Liver (tissue), 9 donors: Measurements from ENCODE around the gene RALGDS. TPM values are rescaled to one million over a fixed set of nuclear protein-coding genes. Genes with fewer than 3 reads are reported as not detected.

Experiments
- DNase-seq: peaks from one replicate; pipeline ENCODE4 v3.0.0-alpha.2; 2017; ENCODE audit warnings: low spot score
- H3K27ac ChIP-seq, 2 donors: one replicate each; pipeline ENCODE4 v1.7.0; 2013; ENCODE audit warnings: inconsistent platforms in 2 of 2, low read length in 2 of 2, control low read depth in 1 of 2, low read depth in 1 of 2, mild to moderate bottlenecking in 1 of 2
- H3K27me3 ChIP-seq, 4 donors: one replicate each; pipeline versions ENCODE4 v1.6.1 to v1.7.0; 2013; ENCODE audit warnings: low read length in 3 of 4, inconsistent platforms in 1 of 4, mild to moderate bottlenecking in 1 of 4, moderate library complexity in 1 of 4; ENCODE audit not compliant: control insufficient read depth in 4 of 4, insufficient read depth in 4 of 4
- H3K36me3 ChIP-seq, 4 donors: one replicate each; pipeline versions ENCODE4 v1.6.1 to v1.7.0; 2013; ENCODE audit warnings: low read length in 3 of 4, mild to moderate bottlenecking in 3 of 4, low read depth in 1 of 4, moderate library complexity in 1 of 4; ENCODE audit not compliant: control insufficient read depth in 4 of 4, insufficient read depth in 3 of 4
- H3K4me1 ChIP-seq, 4 donors: one replicate each; pipeline versions ENCODE4 v1.6.1 to v1.7.0; 2013; ENCODE audit warnings: low read length in 3 of 4, mild to moderate bottlenecking in 3 of 4, moderate library complexity in 1 of 4; ENCODE audit not compliant: control insufficient read depth in 4 of 4, insufficient read depth in 4 of 4
- H3K4me3 ChIP-seq, 3 donors: one replicate each; pipeline versions ENCODE4 v1.6.1 to v1.7.0; 2013; ENCODE audit warnings: low read length in 3 of 3, control low read depth in 1 of 3, low read depth in 1 of 3, mild to moderate bottlenecking in 1 of 3
- H3K9ac ChIP-seq, 2 donors: one replicate each; pipeline ENCODE4 v1.7.0; 2013; ENCODE audit warnings: low read length in 2 of 2, mild to moderate bottlenecking in 2 of 2, moderate library complexity in 2 of 2, control low read depth in 1 of 2, low read depth in 1 of 2
- H3K9me3 ChIP-seq, 4 donors: one replicate each; pipeline versions ENCODE4 v1.6.1 to v1.7.0; 2013; ENCODE audit warnings: low read length in 3 of 4; ENCODE audit not compliant: control insufficient read depth in 4 of 4
- ATF3 ChIP-seq: IDR thresholded peaks from 2 replicates; pipeline ENCODE4 v1.6.1; 2016; ENCODE audit warnings: antibody characterized with exemption
- EGR1 ChIP-seq, 2 donors: IDR thresholded peaks; 2 replicates each; pipeline ENCODE4 v1.6.1; 2016 to 2018; ENCODE audit warnings: antibody characterized with exemption in 2 of 2, low read depth in 2 of 2
- FOXA1 ChIP-seq: IDR thresholded peaks from 2 replicates; pipeline ENCODE4 v1.6.1; 2016; ENCODE audit warnings: antibody characterized with exemption
- FOXA2 ChIP-seq: IDR thresholded peaks from 2 replicates; pipeline ENCODE4 v1.6.1; 2016; ENCODE audit warnings: antibody characterized with exemption
- HNF4A ChIP-seq, 2 donors: conservative IDR thresholded peaks; 2 replicates each; pipeline ENCODE4 v1.6.1; 2016; ENCODE audit warnings: antibody characterized with exemption in 2 of 2, mild to moderate bottlenecking in 2 of 2
- HNF4G ChIP-seq: IDR thresholded peaks from 2 replicates; pipeline ENCODE4 v1.6.1; 2016; ENCODE audit warnings: antibody characterized with exemption
- JUND ChIP-seq, 2 donors: IDR thresholded peaks; 2 replicates each; pipeline ENCODE4 v1.6.1; 2016; ENCODE audit warnings: antibody characterized with exemption in 2 of 2
- MAX ChIP-seq: IDR thresholded peaks from 2 replicates; pipeline ENCODE4 v1.6.1; 2016; ENCODE audit warnings: antibody characterized with exemption
- NR2F2 ChIP-seq: IDR thresholded peaks from 2 replicates; pipeline ENCODE4 v1.6.1; 2016; ENCODE audit warnings: antibody characterized with exemption
- RAD21 ChIP-seq, 2 donors: IDR thresholded peaks; 2 replicates each; pipeline ENCODE4 v1.6.1; 2016; ENCODE audit warnings: antibody characterized with exemption in 2 of 2, mild to moderate bottlenecking in 2 of 2
- REST ChIP-seq: IDR thresholded peaks from 2 replicates; pipeline ENCODE4 v1.6.1; 2016; ENCODE audit warnings: antibody characterized with exemption, mild to moderate bottlenecking
- RXRA ChIP-seq, 2 donors: IDR thresholded peaks; 2 replicates each; pipeline ENCODE4 v1.6.1; 2017 to 2018; ENCODE audit warnings: antibody characterized with exemption in 2 of 2, mild to moderate bottlenecking in 1 of 2
- SP1 ChIP-seq: IDR thresholded peaks from 2 replicates; pipeline ENCODE4 v1.6.1; 2018; ENCODE audit warnings: antibody characterized with exemption, mild to moderate bottlenecking
- TAF1 ChIP-seq: conservative IDR thresholded peaks from 2 replicates; pipeline ENCODE4 v1.6.1; 2016; ENCODE audit warnings: antibody characterized with exemption, mild to moderate bottlenecking
- YY1 ChIP-seq: IDR thresholded peaks from 2 replicates; pipeline ENCODE4 v1.6.1; 2016; ENCODE audit warnings: antibody characterized with exemption, mild to moderate bottlenecking
- ZBTB33 ChIP-seq: IDR thresholded peaks from 2 replicates; pipeline ENCODE4 v1.6.1; 2016; ENCODE audit warnings: antibody characterized with exemption
- WGBS: extraction: QIAGEN DNeasy Blood & Tissue Kit; methylation state at CpG from one replicate; pipeline ENCODE4 v1.1.7; 2013; 5-methylcytosine and 5-hydroxymethylcytosine counted together
- polyA plus RNA-seq, 2 donors: library from polyadenylated mRNA; stranded (reverse) in 1 of 2; unstranded in 1 of 2; fragments of 200-250 nt in 1 of 2; fragments of >200 nt in 1 of 2; fragmentation: Nextera tagmentation in 1 of 2; extraction: Ambion mirVana in 1 of 2; gene quantifications; one replicate each; pipeline versions ENCODE4 v1.2.1 to v1.2.3, GENCODE V29; 2013 to 2015
- total RNA-seq, 2 donors: library from RNA; depleted of rRNA; stranded (reverse); fragments of >200 nt; gene quantifications; one replicate each; pipeline ENCODE4 v1.2.3, GENCODE V29; 2014
- donor health status: healthy.
- donor health status: healthy.
- donor health status: healthy.
- donor health status: healthy.
- donor health status: healthy.

RALGDS gene
- total and polyA plus RNA-seq, 4 donors, result 1.3 to 19.0 (median 7.3) TPM

GRCh38 chr9:133066181-133066983 lies 54.7 kb downstream of the RALGDS start (continued):
- TF ChIP-seq REST (no peak), TAF1 (no peak), NR2F2 (no peak), RXRA (IDR thresholded peaks at IDR 0.05) (no peak)

GRCh38 chr9:133065070-133065388 lies 56.0 kb downstream of the RALGDS start:
- Histone ChIP-seq H3K9ac (no peak overlapping the region), H3K4me3 (no peak overlapping the region), H3K27ac (no peak overlapping the region), H3K4me1 (no peaks in the 10 kb centered on the region), H3K36me3 (no peaks in the 10 kb centered on the region), H3K27me3 (no peaks in the 10 kb centered on the region), H3K9me3 (no peaks in the 10 kb centered on the region)
- no peak for DNase-seq
- TF ChIP-seq HNF4A (conservative IDR thresholded peaks at IDR 0.05), result no peak
- TF ChIP-seq NR2F2, result no peak
- no peak for TF ChIP-seq MAX
- no peak for TF ChIP-seq JUND (IDR thresholded peaks at IDR 0.05)
- TF ChIP-seq ATF3, result no peak
- TF ChIP-seq REST, result no peak
- TF ChIP-seq YY1, result no peak
- no peak for TF ChIP-seq HNF4G
- TF ChIP-seq RAD21 (IDR thresholded peaks at IDR 0.05), result no peak
- no peak for TF ChIP-seq FOXA2
- TF ChIP-seq RXRA (IDR thresholded peaks at IDR 0.05), result no peak
- no peak for TF ChIP-seq FOXA1
- no peak for TF ChIP-seq EGR1 (IDR thresholded peaks at IDR 0.05; ENCODE audit: low read depth in 2 of 2)
- TF ChIP-seq ZBTB33, result no peak
- TF ChIP-seq SP1, result no peak
- WGBS, result 97% methylated on average over 17 of the region's 17 CpGs
